Measurements from ENCODE around the gene MRPL16.
"Not testable (repeated sequence)": the region's sequence is repeated elsewhere in the genome, so short reads cannot be mapped to it uniquely, and the experiment has no call there.

Gene MRPL16

DNA sequence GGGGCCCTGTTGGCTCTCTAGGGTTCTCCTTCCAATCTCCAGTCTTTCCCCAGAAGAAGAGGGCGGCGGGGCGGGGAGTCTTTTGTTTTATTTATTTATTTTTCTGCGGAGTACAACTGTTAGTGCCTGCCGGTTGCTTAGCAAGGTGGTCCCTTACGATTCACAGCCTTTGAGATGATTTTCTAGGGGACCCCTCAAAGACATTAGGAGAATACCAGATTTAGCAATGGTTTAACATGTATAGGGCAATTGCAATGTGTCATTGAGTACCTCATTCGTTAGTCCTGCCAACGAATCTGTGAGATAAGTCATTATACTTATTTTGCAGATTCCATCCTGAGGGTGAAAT is 307 bp upstream of the MRPL16 start:
- no peak for DNase-seq (ENCODE audit: low spot score)

DNA sequence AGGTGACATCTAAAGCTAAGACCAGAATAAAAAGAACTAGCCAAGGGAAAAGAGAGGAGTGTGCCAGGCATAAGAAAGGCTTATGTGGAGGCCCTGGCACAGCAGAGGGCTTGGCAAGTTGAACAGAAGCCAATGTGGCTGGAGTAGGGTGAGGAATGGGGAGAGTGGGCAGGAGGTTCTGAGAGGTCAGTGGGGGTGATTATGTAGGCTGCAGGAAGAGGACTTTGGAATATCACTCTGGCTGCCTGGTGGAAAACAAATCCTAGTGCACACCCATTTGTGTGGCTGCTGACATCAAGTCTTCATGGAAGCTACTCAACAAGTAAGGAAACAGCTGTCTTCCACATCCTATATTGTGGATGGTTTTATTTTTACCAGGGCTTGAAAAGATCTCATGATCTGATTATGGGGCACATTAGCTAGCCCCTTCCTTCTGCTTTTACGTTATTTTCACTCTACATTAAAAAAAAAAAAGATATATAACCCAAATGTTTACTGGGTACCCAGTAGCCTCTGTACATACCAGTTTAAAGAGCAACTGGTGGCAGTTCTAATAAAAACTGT is 3.4 kb downstream of the MRPL16 start:
- DNase-seq (ENCODE audit: low spot score): no peak

DNA sequence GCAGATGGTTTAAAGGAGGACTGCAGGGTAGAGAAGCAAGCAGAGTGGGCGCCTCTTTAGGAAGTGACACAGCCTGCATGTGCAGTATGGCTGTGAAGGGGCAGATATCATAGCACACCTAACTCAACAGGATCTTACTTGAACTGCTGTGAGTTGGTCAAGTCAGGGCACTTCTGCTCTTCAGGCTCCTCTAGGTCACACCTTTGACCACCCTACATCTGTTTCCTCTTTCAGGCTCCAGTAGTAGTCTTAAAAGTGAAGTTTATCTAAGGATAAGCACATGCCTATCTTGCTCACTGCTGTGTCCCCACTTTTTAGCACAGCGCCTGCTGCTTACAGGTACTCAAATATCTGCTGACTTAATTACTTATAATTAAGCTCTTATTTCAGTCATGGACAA is 6.5 kb downstream of the MRPL16 start:
- no peak for DNase-seq (ENCODE audit: low spot score)

DNA sequence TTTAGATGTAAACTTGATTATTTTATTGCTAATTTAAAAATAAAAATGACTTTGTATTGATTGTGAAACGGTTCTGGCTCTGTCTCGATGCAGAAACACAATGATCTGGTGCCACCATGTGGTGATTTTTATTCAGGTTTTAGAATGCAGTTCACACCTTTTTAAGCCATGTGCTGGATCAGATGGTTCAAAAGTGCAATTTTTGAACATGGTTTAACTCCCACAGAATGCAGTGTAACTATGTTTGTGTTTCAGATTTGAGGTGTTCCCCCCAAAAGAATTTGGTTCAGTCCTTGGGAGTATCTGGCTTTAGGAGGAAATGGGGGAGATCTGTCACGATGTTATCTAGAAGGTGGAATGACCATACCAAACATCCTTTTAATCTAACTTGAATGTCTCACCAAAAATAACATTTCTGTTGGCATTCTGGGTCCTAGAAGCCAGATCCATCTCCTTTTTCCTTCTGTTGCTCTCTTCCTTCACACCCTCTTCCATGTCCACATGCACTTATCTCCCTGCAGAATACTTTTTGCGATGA is 7.9 kb downstream of the MRPL16 start:
- no peak for DNase-seq (ENCODE audit: low spot score)

DNA sequence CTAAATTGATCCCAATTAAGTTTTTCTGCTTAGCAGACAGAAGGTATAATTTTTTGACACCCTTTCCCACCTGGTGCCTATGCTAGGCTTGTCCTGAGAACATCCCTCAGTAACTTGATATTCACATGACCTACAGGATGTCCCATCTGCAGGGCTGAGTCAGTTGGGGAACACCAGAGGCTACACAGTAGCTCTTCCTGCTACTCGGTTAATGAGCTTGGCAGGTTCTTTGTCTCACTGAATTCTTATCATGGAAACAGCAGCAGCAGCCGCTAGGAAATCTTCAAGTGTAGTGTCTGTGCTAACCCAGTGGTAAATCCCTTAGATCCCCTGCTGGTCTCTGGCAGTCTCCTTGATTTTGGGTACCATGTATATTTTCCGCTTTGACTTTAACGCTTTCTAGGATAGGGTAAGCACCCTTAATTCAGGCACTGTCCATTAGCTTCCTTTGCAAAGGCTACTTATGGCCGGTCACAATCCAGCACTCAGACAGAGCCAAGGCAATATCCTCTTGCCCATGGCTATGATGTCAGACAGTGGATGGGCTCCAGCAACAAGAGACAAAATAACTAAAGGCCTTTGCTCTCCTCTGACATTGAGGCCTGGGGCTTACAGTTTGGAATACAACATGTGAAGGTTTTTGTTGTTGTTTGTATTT is 8.5 kb downstream of the MRPL16 start:
- no peak for DNase-seq (ENCODE audit: low spot score)

DNA sequence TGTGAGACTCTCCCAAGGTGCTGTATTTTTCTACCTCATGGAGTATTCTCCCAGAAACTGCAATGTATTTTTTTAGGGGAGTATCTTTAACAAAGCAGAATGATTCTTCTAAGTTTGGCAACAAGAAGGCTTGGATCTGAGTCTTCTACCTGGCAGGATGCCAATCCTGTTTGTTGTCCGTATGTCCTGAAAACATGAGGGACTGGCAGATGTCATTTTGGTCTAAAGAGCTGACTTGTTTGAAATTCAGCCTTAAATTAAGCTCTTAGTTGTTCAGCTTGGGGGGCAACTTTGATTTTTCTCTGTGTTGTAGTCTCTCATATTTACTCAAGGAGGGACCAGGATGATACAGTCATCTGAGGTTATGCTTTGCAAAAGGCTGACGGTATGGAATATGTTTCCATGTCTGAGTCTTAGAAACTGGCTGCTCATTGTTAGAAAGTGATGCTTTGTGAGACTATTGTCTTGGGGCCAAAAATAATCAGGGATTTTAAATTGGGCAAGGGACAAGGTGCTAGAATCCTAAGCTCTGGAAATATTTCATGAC is 9.3 kb downstream of the MRPL16 start:
- no peak for DNase-seq (ENCODE audit: low spot score)

DNA sequence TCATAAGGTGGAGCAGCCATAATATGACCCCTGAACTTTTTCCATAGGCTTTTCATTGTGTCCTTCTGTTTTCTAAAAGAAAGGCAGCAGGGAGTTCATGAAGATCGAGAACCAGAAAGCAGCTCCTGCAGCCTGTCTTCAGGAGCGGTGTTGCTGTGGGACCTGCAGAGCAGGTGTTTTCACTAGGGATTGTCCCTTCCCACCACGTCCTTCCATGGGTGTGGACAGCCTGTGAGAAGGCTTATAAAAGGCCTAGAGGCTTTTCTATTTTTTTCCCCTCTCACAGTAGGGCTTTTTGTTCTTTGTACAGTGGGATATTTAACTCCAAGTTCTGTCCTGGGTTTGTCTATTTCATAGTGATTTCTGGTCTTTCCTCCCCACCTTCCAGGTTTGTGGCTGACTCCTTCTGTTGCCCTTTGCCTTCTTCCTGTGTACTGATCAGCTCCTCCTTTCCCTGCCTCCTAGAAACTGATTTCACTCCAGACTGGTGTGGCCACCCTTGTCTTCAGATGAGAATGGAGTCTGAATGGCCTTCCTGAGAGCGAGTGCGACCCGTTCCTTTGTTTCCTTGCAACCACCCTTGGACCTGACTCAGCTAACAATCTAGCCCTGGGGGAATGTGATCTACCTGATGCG is 10.1 kb downstream of the MRPL16 start:
- no peak for DNase-seq (ENCODE audit: low spot score)

DNA sequence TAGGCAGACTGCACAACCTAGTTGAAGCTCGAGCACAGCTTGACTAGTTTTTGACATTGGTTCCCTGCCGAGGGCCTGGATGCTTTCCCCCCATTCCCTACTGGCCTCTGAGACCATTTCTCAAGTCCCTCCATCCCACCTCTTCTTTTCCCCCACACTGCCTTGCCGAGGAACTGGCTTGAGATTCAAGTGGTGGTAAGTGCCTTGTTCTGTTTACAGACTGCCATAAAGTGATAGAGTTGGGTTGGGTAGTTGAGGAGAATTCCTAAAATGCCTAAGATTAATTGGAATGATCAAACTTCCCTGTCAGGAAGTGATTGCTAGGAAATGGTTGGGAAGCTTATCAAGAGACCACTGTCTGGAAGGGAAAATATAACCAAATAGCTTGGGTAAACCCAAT is 16.2 kb downstream of the MRPL16 start:
- DNase-seq (ENCODE audit: low spot score): no peak

DNA sequence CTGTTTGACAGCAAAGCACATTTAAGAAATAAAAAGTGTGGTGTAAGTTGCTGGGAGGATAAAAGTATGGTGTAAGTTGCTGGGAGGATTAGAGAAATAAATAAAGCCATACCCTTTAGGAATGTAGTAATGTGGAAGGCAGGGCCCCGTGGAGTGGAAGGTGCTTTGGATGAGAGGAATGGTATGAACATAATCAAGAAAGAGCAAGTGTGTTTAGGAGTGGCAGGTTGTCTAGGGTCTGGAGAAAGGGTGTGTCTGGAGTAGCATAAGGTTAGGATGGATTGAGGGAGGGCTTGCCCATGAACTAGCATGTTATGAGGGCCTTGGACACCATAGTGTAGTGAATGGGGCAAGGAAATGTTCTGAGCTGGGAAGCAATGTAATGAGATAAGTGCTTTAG is 18.1 kb downstream of the MRPL16 start:
- DNase-seq (ENCODE audit: low spot score): no peak

DNA sequence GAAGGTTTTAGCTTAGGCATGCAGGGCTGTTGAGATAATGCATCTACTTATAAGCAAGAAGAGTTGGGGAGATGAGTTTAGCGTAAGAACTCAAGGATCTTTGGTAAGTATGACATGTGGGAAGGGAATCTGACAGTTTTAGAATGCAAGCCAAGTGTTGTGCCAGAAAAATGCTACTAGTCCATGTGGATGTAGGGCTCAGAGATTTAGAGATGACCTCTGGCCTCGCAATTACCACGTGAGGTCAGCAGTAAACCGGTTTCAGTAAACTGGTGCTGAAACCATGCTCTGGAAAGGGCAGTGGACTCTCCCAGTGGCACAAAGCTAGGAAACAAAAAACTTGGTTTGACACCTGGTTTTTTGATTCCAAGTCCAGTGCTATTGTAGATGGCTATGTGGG is 18.9 kb downstream of the MRPL16 start:
- no peak for DNase-seq (ENCODE audit: low spot score)

DNA sequence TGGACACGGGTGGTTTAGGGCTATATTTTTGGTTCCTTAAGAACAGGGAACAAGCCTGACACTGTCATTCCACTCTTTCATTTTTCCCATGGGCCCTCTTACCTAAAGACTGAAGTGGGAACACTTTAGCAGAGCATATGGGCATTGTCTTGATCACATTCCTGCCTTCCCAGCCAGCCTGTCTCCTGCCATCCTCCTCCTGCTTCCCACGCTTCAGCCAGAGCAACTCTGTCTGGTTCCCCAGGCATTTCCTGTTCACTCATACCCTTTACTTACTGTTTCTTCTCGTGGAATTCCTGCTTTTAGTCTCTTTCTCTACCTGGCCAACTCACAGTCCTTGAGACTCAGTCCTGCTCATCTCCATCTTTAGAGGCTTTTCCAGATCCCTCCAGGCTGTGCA is 22.8 kb downstream of the MRPL16 start:
- DNase-seq (ENCODE audit: low spot score): no peak

DNA sequence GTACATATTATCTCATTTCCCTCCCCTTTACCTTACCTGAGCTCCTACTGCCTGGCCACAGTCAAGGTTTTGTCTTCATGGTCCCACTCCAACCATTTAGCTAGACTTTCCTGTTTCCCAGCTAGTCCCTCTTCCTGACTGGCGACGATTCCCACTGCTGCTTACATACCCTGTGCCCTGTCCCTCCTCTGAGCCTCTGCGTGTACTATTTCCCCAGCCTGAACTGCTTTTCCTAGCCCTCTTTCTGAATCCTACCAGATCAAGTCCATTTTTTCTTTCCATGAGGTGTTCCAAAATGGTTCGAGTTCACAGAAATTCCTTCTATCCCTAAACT is 23.4 kb downstream of the MRPL16 start:
- no peak for DNase-seq (ENCODE audit: low spot score)

DNA sequence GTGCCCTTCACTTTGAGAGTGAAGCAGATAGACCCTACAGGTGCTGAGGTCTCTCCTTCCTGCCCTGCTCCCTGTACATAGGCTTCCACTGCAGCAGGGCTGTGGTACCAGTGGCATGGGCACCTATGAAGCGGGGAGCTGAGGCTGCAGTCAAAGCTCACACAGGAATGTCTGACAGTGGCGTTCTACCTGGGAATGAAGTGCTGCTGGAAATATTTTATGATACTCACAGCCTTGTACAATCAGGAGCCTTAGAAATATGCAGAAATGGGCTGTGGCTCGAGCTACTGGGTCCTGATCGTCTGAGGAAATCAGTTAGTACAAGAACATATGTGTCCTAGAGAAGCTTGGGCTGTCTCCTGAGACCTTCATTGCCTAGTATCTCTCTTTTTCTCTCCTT is 24.8 kb downstream of the MRPL16 start:
- DNase-seq (ENCODE audit: low spot score): no peak

DNA sequence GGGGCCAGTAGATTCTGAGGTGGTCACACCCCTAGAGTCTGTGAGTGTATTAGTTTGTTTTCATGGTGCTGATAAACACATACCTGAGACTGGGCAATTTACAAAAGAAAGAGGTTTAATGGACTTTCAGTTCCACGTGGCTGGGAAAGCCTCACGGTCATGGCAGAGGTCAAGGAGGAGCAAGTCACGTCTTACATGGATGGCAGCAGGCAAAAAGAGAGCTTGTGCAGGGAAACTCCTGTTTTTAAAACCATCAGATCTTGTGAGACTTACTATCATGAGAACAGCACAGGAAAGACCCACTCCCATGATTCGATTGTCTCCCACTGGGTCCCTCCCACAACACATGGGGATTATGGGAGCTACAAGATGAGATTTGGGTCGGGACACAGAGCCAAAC is 26.1 kb downstream of the MRPL16 start:
- not testable (repeated sequence) for DNase-seq (ENCODE audit: low spot score)

DNA sequence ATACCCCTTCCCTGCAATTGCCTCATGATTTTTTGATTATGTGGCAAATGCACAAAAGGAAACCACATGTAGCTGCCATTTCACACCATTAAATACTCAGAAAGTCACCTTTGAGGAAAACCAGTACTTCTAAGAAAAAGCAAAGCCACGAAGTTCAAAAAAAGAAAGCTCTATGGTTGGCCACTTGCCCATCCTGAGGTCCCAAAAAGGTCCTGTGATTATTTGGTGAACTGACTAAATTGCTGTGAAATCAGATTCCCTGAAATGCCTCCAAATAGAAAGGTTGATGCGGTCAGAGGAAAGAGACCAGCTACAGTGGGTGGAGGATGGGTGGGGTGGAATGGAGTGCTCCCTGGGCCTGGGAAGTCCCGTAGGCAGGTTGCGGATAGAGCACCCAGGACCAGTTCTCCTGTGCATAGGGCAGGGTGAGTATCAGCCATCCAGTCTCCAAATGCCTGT is 26.9 kb downstream of the MRPL16 start:
- no peak for DNase-seq (ENCODE audit: low spot score)

DNA sequence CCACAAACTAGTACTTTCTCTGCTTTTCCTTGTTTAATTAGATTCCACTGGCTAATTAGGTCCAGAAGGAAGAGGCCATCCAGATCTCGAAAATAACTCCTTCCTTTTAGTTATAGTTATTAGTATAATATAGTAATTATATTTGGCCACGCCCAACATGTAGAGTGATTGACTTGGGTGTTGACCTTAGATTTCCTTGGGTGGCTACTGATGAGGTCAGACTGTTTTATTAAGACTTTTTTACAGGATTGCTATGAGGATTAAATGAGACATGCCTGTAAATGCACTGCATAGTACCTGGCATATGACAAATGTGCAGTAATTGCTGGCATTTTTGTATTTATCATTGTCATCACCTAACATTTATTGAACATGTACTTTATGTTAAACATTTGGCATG is 28.5 kb downstream of the MRPL16 start:
- DNase-seq (ENCODE audit: low spot score): no peak

DNA sequence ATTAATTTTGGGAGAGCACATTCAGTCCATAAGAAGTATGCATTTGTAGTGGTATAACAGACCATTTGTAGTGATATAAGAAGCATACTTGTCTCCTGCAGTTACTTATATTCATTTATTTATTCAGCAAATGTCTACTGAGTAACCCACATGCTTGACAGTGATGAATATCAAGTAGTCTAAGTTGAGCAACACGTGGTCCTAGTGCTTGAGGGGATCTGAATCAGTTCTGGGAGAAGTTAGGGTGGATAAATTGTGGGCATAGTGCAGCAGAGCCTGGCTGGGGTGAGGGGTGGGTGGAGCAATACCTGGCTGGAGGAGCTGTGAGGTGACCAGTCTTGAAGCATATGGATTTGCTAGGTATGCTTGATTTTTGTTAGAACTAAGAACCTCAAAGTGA is 31.1 kb downstream of the MRPL16 start:
- no peak for DNase-seq (ENCODE audit: low spot score)

DNA sequence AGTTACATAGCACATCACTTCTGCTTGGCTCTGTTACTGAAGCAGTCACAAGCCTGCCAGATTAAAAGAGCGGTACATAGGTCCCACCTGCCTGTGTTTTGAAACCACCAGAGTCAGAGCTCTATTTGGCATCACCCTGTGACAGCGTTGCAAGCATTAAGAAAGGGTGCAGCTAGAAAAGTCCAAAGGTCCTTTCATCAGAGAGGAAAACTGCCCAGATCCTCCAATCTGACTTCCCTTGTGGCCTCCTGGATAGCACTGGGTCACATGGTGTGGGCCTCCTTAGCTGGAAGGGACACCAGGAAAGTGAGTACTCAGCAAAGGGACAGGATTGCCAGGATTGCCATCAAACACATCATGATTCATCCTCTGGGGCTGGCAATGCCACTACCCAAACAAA is 32.5 kb downstream of the MRPL16 start:
- DNase-seq (ENCODE audit: low spot score): no peak

DNA sequence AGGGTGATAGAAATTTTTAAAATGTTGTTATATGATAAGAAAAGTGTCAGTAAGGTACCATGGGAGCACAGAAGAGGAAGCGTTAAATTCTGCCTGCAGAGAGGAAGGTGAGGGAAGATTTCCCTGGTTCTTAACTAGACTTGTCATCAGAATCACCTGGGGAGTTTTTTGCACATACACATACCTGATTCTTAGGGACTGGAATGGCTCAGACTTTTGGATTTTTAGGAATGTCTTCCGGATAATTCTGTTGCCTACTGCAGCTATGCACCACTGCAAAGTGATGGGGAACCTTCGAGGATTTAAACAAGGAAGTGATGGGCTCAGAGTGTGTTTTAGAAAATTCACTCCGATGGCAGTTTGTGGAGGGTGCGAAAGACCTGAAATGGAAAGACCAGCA is 33.5 kb downstream of the MRPL16 start:
- no peak for DNase-seq (ENCODE audit: low spot score)

DNA sequence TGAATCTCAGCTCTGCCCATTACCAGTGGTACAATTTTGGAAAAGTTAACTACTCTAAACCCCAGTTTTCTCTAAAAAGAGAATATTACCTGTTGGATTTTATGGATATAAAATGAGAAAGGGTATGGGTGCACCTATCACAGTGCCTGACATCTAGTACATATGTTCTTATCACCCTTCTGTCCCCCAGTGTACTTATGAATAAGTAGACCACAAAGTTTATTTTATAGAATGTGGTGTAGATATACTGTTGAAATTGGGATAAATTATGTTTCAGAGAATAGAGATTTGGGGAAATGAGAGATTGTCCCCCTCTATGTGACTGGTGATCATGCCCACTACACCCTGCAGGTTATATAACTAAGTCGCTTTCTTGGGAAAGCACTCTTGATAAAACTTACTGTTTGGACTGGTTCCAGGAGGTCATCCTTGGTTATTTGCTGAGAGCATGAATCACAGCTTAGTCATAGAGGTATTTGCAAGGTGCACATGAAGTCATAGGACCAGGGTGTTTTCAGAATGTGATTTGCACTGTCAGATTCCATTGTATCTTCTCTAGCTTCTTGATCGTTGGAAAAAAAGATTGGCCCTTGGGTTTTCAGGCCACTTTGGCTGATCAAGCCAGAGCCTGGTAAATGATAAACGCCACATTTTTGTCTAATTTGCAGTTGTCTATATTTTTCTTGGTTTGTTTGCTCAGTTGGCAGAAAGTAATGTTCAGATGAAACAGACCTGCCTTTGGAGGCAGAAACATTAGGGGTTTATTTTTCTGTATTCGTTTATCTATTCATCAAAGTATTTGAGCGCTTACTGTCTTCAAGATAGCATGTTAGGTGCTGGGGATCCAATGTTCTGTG is 34.1 kb downstream of the MRPL16 start:
- no peak for DNase-seq (ENCODE audit: low spot score)

DNA sequence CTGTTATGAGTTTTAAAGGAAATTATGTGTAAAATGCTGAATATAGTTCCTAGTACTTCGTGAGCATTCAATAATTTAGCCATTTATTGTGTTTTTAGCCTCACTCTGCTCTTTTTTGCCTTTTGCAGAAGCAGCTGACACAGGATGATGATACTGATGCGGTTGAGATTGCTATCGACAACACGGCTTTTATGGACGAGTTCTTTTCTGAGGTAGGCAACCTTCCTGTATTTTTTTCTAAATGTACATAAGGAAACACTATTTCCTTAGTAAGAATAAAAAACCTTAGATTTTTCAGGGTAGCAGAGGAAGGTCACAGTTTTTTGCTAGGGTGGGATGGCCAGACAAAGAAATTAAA is 37.5 kb downstream of the MRPL16 start:
- no peak for DNase-seq (ENCODE audit: low spot score)

DNA sequence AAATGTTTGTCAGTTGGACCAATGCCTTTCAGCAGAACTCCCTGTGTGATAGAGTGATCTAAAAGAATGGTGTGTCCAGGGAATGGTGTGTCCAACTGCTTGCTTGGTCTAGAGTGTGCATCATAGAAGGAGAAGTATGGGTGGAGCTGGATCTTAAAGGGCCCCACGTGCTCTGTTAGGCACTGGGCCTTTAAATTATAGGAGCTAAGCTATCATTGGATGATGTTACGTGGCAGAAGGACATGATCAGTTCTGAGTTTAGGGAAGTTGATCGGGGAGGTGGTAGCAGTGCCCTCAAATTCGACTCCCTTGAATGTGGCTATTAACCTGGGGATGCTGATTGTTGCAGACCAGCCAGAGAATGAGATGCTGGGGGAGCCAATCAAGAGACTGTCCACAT is 39.0 kb downstream of the MRPL16 start:
- no peak for DNase-seq (ENCODE audit: low spot score)

DNA sequence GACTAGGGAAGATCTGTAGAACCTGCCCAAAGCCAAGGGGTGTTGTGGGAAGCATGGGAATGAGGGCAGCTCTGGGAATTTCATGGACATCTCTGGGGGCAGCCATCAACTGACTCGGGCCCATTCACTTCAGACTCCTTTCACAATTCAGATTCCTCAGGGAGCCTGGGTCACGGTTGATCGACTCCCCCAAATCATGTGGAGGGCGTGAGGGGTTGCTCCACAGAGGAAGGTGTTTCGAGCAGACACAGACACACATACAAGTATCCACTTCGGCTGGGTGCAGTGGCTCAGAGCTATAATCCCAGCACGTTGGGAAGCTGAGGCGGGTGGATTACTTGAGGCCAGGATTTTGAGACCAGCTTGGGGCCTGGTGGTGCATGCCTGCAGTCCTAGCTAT is 39.7 kb downstream of the MRPL16 start:
- no peak for DNase-seq (ENCODE audit: low spot score)
